Progenitor cell of endocrine pancreas (in vitro differentiated cells): ENCODE data around the gene GJD3. TPM values are rescaled to one million over a fixed set of nuclear protein-coding genes. Genes with fewer than 3 reads are reported as not detected.
"Not testable (repeated sequence)": the region's sequence is repeated elsewhere in the genome, so short reads cannot be mapped to it uniquely, and the experiment has no call there.

Experiments used
- DNase-seq: peaks from one replicate; pipeline ENCODE4 v3.0.0; 2021; ENCODE audit warnings: low spot score; ENCODE audit not compliant: unreplicated experiment
- H3K27ac Mint-ChIP-seq: 2 replicates; pipeline ENCODE4 v1.8.0; 2021; ENCODE audit warnings: mild to moderate bottlenecking, moderate library complexity, mixed read lengths
- H3K27me3 Mint-ChIP-seq: 2 replicates; pipeline ENCODE4 v1.8.0; 2021; ENCODE audit warnings: mixed read lengths
- H3K36me3 Mint-ChIP-seq: 2 replicates; pipeline ENCODE4 v1.8.0; 2022; ENCODE audit warnings: mixed read lengths; ENCODE audit not compliant: insufficient read depth
- H3K4me1 Mint-ChIP-seq: 2 replicates; pipeline ENCODE4 v1.8.0; 2021; ENCODE audit warnings: low read depth, mixed read lengths
- H3K4me3 Mint-ChIP-seq: 2 replicates; pipeline ENCODE4 v1.8.0; 2021; ENCODE audit warnings: low read depth, mild to moderate bottlenecking, moderate library complexity, mixed read lengths
- H3K9me3 Mint-ChIP-seq: 2 replicates; pipeline ENCODE4 v1.8.0; 2021; ENCODE audit warnings: low read depth, mixed read lengths
- long read RNA-seq: library from polyadenylated mRNA; unstranded; transcript quantifications from one replicate; pipeline ENCODE4 v2.0.0, GENCODE V29; 2020
- total RNA-seq: library from RNA; stranded (reverse); gene quantifications from 2 replicates; pipeline ENCODE4 v1.2.1, GENCODE V29; 2021
- TF ChIP-seq, protein P1 (sequence below): fragments of 200-600 bp; sonication (generic); IDR thresholded peaks from one replicate; pipeline ENCODE4 v1.5.0; 2021; ENCODE audit warnings: antibody characterized with exemption, mild to moderate bottlenecking; ENCODE audit not compliant: unreplicated experiment

The GJD3 gene, protein sequence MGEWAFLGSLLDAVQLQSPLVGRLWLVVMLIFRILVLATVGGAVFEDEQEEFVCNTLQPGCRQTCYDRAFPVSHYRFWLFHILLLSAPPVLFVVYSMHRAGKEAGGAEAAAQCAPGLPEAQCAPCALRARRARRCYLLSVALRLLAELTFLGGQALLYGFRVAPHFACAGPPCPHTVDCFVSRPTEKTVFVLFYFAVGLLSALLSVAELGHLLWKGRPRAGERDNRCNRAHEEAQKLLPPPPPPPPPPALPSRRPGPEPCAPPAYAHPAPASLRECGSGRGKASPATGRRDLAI
- total RNA-seq = not detected in 2 replicates
- long read RNA-seq = 0 reads

DNA sequence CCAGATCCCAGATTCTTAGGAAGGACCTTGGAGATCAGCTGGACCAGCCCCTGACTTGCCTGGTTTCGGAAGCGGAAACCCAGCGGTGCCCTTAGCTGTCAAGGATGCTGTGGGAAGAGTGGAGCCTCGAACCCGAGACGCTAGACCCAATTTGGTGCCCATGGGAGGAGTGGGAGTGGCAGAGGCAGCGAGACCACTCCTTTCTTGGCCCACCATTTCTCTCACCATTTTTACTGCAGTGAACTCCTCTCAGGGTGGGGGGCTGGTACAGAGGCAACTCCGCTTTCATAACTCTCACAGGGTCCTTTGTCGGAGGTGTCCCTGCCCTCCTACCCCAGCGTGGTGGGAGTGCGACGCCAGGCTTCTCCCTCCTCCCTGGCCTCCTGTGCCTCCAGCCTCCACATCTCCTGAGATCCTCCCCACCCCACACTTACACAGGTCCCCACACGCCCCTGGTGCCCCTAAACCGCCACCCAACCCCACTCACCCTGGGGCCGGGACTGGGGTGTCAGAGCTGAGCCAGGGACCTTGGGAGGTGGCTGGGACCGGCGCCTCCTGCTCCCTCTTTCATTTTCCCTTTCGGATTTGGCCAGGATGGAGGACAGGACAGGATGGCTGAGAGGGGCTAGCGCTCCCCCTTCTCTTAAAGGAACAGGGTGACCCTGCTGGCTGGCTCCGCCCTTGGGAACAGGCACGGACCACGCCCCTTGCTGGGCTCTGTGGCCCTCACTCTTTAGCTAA lies at the start of gene GJD3:
Gene GJD3 (minus strand): TSS at position 617 of the 741 bp plus-strand sequence. CDS start 922 bp downstream, outside the sequence.
- peaks cover 2% of the 10 kb centered on the region for H3K4me1 Mint-ChIP-seq
- H3K4me3 Mint-ChIP-seq = peak within 1 kb of the TSS; percentile 73
- H3K36me3 Mint-ChIP-seq = no peaks in the 10 kb centered on the region
- TF ChIP-seq, protein P1, sequence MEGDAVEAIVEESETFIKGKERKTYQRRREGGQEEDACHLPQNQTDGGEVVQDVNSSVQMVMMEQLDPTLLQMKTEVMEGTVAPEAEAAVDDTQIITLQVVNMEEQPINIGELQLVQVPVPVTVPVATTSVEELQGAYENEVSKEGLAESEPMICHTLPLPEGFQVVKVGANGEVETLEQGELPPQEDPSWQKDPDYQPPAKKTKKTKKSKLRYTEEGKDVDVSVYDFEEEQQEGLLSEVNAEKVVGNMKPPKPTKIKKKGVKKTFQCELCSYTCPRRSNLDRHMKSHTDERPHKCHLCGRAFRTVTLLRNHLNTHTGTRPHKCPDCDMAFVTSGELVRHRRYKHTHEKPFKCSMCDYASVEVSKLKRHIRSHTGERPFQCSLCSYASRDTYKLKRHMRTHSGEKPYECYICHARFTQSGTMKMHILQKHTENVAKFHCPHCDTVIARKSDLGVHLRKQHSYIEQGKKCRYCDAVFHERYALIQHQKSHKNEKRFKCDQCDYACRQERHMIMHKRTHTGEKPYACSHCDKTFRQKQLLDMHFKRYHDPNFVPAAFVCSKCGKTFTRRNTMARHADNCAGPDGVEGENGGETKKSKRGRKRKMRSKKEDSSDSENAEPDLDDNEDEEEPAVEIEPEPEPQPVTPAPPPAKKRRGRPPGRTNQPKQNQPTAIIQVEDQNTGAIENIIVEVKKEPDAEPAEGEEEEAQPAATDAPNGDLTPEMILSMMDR = no peak
- no peak for DNase-seq
- H3K27me3 Mint-ChIP-seq = peaks cover 30% of the 10 kb centered on the region
- H3K9me3 Mint-ChIP-seq = no peaks in the 10 kb centered on the region
- no peak within 1 kb of the TSS for H3K27ac Mint-ChIP-seq

DNA sequence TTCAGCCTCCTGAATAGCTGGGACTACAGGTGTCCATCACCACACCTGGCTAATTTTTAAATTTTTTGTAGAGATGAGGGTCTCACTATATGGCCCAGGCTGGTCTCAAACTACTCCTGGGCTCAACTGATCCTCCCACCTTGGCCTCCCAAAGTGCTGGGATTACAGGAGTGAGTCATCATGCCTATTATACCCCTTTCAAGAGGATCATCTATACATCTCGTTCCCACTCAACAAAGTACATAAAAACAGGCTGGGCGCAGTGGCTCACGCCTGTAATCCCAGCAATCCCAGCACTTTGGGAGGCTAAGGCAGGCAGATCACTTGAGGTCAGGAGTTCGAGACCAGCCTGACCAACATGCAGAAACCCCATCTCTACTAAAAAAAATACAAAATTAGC lies 49.8 kb upstream of the GJD3 start:
- not testable (repeated sequence) for H3K36me3 Mint-ChIP-seq, H3K27ac Mint-ChIP-seq, H3K9me3 Mint-ChIP-seq, H3K27me3 Mint-ChIP-seq, DNase-seq, H3K4me3 Mint-ChIP-seq, H3K4me1 Mint-ChIP-seq

DNA sequence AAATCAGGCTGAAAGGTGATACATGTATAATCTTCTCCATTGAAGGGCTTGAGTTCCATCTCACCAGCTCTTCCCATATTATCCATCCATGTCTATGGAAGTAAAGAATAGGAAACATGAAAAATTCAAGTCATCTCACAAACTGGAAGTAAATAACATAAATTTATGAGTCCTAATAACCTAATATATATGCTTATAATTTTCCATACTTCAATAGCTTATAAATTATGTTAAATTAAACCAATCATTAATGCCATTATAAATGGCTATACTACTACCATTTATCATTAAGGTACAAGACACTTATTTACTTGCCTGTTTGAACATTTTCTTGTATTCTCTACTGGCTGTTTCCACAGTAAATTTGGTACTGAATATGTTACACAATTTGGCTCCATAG lies 48.3 kb upstream of the GJD3 start:
- Mint-ChIP-seq H3K27me3 (no peaks in the 10 kb centered on the region), H3K36me3 (peaks cover 7% of the 10 kb centered on the region), H3K27ac (no peak overlapping the region), H3K9me3 (no peaks in the 10 kb centered on the region), H3K4me3 (no peak overlapping the region), H3K4me1 (peaks cover 9% of the 10 kb centered on the region)
- TF ChIP-seq, protein P1 = no peak
- DNase-seq = no peak

DNA sequence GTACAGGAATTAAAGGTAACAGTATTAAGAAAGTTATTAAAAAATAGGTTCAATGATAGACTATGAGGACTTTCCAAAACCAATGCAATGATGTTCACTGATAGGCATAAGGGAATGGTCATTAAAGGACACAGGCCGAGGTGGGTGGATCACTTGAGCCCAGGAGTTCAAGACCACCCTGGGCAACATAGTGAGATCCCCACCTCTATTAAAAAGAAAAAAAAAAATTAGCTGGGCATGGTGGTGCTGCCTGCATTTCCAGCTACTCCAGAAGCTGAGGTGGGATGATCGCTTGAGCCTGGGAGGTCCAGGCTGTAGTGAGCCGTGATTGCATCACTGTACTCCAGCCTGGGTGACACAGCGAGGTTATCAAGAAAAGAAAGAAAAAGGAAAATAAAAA lies 47.3 kb upstream of the GJD3 start:
- Mint-ChIP-seq H3K27me3 (no peaks in the 10 kb centered on the region), H3K4me1 (peaks cover 8% of the 10 kb centered on the region), H3K27ac (no peak overlapping the region), H3K36me3 (peaks cover 9% of the 10 kb centered on the region), H3K9me3 (no peaks in the 10 kb centered on the region), H3K4me3 (no peak overlapping the region)
- TF ChIP-seq, protein P1 = no peak
- DNase-seq = no peak

DNA sequence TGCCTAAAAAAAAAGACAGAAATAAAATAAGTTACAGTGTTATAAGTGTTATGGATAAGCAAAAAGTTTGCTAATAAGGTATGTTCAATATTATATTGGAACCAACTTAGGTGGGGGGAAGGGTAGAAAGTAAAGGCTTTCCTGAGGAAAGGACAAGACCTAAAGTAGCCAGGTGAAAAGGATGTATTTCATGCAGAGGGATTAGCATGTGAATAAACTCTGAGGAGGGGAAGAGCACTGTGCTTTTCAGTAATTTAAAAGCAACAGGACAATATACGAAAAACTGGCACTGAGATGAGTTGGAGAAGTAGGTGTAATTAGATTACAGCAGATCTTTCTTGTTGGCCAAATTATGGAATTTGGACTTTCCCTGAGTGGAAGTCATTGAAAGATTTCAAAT lies 45.5 kb upstream of the GJD3 start:
- no peak overlapping the region for H3K4me3 Mint-ChIP-seq
- H3K27me3 Mint-ChIP-seq = no peaks in the 10 kb centered on the region
- H3K9me3 Mint-ChIP-seq = no peaks in the 10 kb centered on the region
- peaks cover 11% of the 10 kb centered on the region for H3K36me3 Mint-ChIP-seq
- H3K27ac Mint-ChIP-seq = no peak overlapping the region
- TF ChIP-seq, protein P1 = no peak
- no peak for DNase-seq
- no peaks in the 10 kb centered on the region for H3K4me1 Mint-ChIP-seq

DNA sequence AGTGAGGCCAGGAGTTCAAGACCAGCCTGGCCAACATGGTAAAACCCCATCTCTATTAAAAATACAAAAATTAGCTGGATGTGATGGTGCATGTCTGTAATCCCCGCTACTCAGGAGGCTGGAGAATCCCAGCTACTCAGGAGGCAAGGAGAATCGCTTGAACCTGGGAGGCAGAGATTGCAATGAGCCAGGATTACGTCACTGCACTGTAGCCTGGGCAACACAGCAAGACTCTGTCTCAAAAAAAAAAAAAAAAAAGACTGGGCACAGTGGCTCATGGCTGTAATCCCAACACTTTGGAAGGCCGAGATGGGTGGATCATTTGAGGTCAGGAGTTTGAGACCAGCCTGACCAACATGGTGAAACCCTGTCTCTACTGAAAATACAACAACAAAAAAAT lies 45.0 kb upstream of the GJD3 start:
- not testable (repeated sequence) for H3K4me1 Mint-ChIP-seq, H3K27ac Mint-ChIP-seq, H3K9me3 Mint-ChIP-seq, DNase-seq, H3K4me3 Mint-ChIP-seq, H3K27me3 Mint-ChIP-seq
- H3K36me3 Mint-ChIP-seq = peaks cover 11% of the 10 kb centered on the region
